ENCODE data around the gene NCK1.
"Not testable (repeated sequence)": the region's sequence is repeated elsewhere in the genome, so short reads cannot be mapped to it uniquely, and the experiment has no call there.

The NCK1 gene

GRCh38 chr3:136958939-136959338, 96.9 kb downstream of the NCK1 start:
- Histone ChIP-seq H3K9me3 (ENCODE audit: control insufficient read depth, low read length) (no peaks in the 10 kb centered on the region), H3K4me3 (ENCODE audit: low read depth, low read length) (no peak overlapping the region), H3K27ac (no peak overlapping the region)

GRCh38 chr3:136959599-136959998, 97.6 kb downstream of the NCK1 start:
- no peaks in the 10 kb centered on the region for H3K79me2 ChIP-seq
- H3K4me2 ChIP-seq (ENCODE audit: low read length): no peak overlapping the region
- no peak overlapping the region for H2AFZ ChIP-seq
- H3K27me3 ChIP-seq (ENCODE audit: control insufficient read depth, insufficient read depth, low read length): no peaks in the 10 kb centered on the region
- H3K4me1 ChIP-seq: no peaks in the 10 kb centered on the region
- no peak overlapping the region for H3K27ac ChIP-seq
- no peak for TF ChIP-seq CTCF (IDR thresholded peaks at IDR 0.05)
- H3K9ac ChIP-seq: no peak overlapping the region
- no peaks in the 10 kb centered on the region for H3K9me3 ChIP-seq (ENCODE audit: control insufficient read depth, low read length)
- no peaks in the 10 kb centered on the region for H3K36me3 ChIP-seq (ENCODE audit: control insufficient read depth, insufficient read depth, low read length)
- no peak overlapping the region for H3K4me3 ChIP-seq (ENCODE audit: low read depth, low read length)

More at GRCh38 chr3:136958939-136959338, 96.9 kb downstream of the NCK1 start:
- Histone ChIP-seq H3K36me3 (ENCODE audit: control insufficient read depth, insufficient read depth, low read length) (no peaks in the 10 kb centered on the region), H3K4me2 (ENCODE audit: low read length) (no peak overlapping the region), H2AFZ (no peak overlapping the region), H3K27me3 (ENCODE audit: control insufficient read depth, insufficient read depth, low read length) (no peaks in the 10 kb centered on the region), H3K9ac (no peak overlapping the region), H3K4me1 (no peaks in the 10 kb centered on the region), H3K79me2 (no peaks in the 10 kb centered on the region)
- no peak for TF ChIP-seq CTCF (IDR thresholded peaks at IDR 0.05)

GRCh38 chr3:136960838-136961836, 99.1 kb downstream of the NCK1 start:
- H3K4me2 ChIP-seq (ENCODE audit: low read length): no peak overlapping the region
- no peaks in the 10 kb centered on the region for H3K4me1 ChIP-seq
- H3K27ac ChIP-seq: no peak overlapping the region
- no peak overlapping the region for H3K4me3 ChIP-seq (ENCODE audit: low read depth, low read length)
- no peaks in the 10 kb centered on the region for H3K9me3 ChIP-seq (ENCODE audit: control insufficient read depth, low read length)
- no peak overlapping the region for H3K9ac ChIP-seq
- no peaks in the 10 kb centered on the region for H3K79me2 ChIP-seq
- H3K27me3 ChIP-seq (ENCODE audit: control insufficient read depth, insufficient read depth, low read length): no peaks in the 10 kb centered on the region
- no peak overlapping the region for H2AFZ ChIP-seq
- H3K36me3 ChIP-seq (ENCODE audit: control insufficient read depth, insufficient read depth, low read length): no peaks in the 10 kb centered on the region
- no peak for TF ChIP-seq CTCF (IDR thresholded peaks at IDR 0.05)

GRCh38 chr3:136962927-136963326, 100.9 kb downstream of the NCK1 start:
- H3K4me2 ChIP-seq (ENCODE audit: low read length): no peak overlapping the region
- H3K79me2 ChIP-seq: no peaks in the 10 kb centered on the region
- H3K27ac ChIP-seq: no peak overlapping the region
- no peaks in the 10 kb centered on the region for H3K27me3 ChIP-seq (ENCODE audit: control insufficient read depth, insufficient read depth, low read length)
- no peak overlapping the region for H3K9ac ChIP-seq
- H3K4me1 ChIP-seq: no peaks in the 10 kb centered on the region
- no peaks in the 10 kb centered on the region for H3K9me3 ChIP-seq (ENCODE audit: control insufficient read depth, low read length)
- no peak overlapping the region for H2AFZ ChIP-seq
- H3K36me3 ChIP-seq (ENCODE audit: control insufficient read depth, insufficient read depth, low read length): no peaks in the 10 kb centered on the region
- no peak for TF ChIP-seq CTCF (IDR thresholded peaks at IDR 0.05)
- no peak overlapping the region for H3K4me3 ChIP-seq (ENCODE audit: low read depth, low read length)

- not testable (repeated sequence) for H3K9ac ChIP-seq; H3K9me3 ChIP-seq (ENCODE audit: control insufficient read depth, low read length); H3K79me2 ChIP-seq; H3K27ac ChIP-seq; H3K4me1 ChIP-seq; H3K27me3 ChIP-seq (ENCODE audit: control insufficient read depth, insufficient read depth, low read length); H3K4me2 ChIP-seq (ENCODE audit: low read length); H3K4me3 ChIP-seq (ENCODE audit: low read depth, low read length); H3K36me3 ChIP-seq (ENCODE audit: control insufficient read depth, insufficient read depth, low read length); H2AFZ ChIP-seq
Observed at GRCh38 chr3:136969539-136969938, 107.5 kb downstream of the NCK1 start.
